ENCODE data around the gene PHF19. TPM values are rescaled to one million over a fixed set of nuclear protein-coding genes. Genes with fewer than 3 reads are reported as not detected.

Gene PHF19
- total RNA-seq, 1 experiment from 2014 or later: 76.3 TPM

- intact Hi-C loops (cut with micrococcal nuclease; ENCODE audit: unreplicated experiment): no loop called here
- Mint-ChIP-seq H3K4me3 (ENCODE audit: unreplicated experiment) (no peak overlapping the region), H3K36me3 (ENCODE audit: insufficient read depth, unreplicated experiment) (no peaks in the 10 kb centered on the region), H3K4me1 (ENCODE audit: low read depth, unreplicated experiment) (peaks cover 8% of the 10 kb centered on the region), H3K27ac (ENCODE audit: unreplicated experiment) (no peak overlapping the region), H3K9me3 (ENCODE audit: unreplicated experiment) (no peaks in the 10 kb centered on the region), H3K27me3 (ENCODE audit: insufficient read depth, unreplicated experiment) (no peaks in the 10 kb centered on the region)
- H3K4me1 ChIP-seq: no peaks in the 10 kb centered on the region
- POLR2A ChIA-PET: no interaction called here
- H3K4me3 ChIP-seq (ENCODE audit: low read depth, low read length): no peak overlapping the region
- no peak for DNase-seq
- no peaks in the 10 kb centered on the region for H3K27me3 ChIP-seq (replicated peaks; ENCODE audit: control insufficient read depth, insufficient read depth, low read length)
- no TSS peak for BruUV-seq (replicated peaks)
- no peaks in the 10 kb centered on the region for H3K9me3 ChIP-seq
- TF ChIP-seq CTCF (IDR thresholded peaks at IDR 0.05; ENCODE audit: insufficient read depth in 1 of 2, low read depth in 1 of 2, low read length in 1 of 2, severe bottlenecking in 1 of 2, unreplicated experiment in 1 of 2): no peak
- no peaks in the 10 kb centered on the region for H3K36me3 ChIP-seq (ENCODE audit: control insufficient read depth, insufficient read depth, low read length)
- CTCF ChIA-PET: no interaction called here
Observed at GRCh38 chr9:120893611-120894307, 16.8 kb upstream of the PHF19 start.

DNA sequence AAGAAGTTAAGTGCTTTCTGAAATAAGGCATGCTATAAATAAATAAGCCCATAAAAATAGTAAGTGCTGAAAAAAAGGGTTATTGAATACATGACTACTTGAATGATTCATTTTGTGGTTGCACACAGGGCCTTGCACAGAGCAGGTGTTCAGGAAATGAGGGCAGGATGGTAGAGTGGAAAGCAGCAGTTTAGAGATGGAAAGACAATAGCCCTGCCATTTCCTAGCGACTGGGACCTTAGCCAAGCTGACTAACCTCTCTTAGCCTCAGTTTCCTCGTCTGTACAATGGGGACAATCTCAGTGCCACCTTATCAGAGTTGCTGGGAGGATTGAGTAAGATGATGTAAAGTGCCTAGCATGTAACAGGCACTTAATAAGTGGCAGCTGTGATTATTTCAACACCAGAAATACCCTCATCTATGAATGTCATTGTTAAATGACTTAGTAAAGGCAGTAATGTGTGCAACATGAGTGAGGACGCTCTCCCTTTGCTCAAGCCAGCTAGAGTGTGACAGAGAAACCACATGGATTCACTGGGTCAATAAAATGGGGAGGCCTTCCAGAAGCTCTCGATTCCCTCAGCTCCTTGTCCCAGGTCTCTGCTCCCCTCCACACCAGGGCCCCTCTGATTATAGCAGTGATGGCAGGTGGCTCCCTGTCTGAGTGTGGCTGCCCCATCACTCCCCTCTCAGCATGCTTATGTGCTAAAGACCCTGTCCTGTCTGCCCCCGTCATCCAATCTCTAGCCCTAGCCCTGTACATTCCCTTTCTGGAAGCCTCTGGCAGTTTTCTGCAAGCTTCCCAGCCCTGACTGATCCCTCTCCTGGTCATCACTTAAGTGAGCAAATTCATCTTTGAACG lies 16.0 kb upstream of the PHF19 start:
- DNase-seq: no peak
- Histone ChIP-seq H3K4me3 (ENCODE audit: low read depth, low read length) (no peak overlapping the region), H3K4me1 (no peaks in the 10 kb centered on the region), H3K9me3 (no peaks in the 10 kb centered on the region), H3K27me3 (replicated peaks; ENCODE audit: control insufficient read depth, insufficient read depth, low read length) (no peaks in the 10 kb centered on the region), H3K36me3 (ENCODE audit: control insufficient read depth, insufficient read depth, low read length) (no peaks in the 10 kb centered on the region)
- intact Hi-C loops (cut with micrococcal nuclease; ENCODE audit: unreplicated experiment): no loop called here
- CTCF ChIA-PET: no interaction called here
- no peak for TF ChIP-seq CTCF (IDR thresholded peaks at IDR 0.05; ENCODE audit: insufficient read depth in 1 of 2, low read depth in 1 of 2, low read length in 1 of 2, severe bottlenecking in 1 of 2, unreplicated experiment in 1 of 2)
- BruUV-seq (replicated peaks): no TSS peak
- Mint-ChIP-seq H3K9me3 (ENCODE audit: unreplicated experiment) (no peaks in the 10 kb centered on the region), H3K4me3 (ENCODE audit: unreplicated experiment) (no peak overlapping the region), H3K36me3 (ENCODE audit: insufficient read depth, unreplicated experiment) (no peaks in the 10 kb centered on the region), H3K4me1 (ENCODE audit: low read depth, unreplicated experiment) (peaks cover 8% of the 10 kb centered on the region), H3K27ac (ENCODE audit: unreplicated experiment) (no peak overlapping the region), H3K27me3 (ENCODE audit: insufficient read depth, unreplicated experiment) (no peaks in the 10 kb centered on the region)
- POLR2A ChIA-PET: no interaction called here

DNA sequence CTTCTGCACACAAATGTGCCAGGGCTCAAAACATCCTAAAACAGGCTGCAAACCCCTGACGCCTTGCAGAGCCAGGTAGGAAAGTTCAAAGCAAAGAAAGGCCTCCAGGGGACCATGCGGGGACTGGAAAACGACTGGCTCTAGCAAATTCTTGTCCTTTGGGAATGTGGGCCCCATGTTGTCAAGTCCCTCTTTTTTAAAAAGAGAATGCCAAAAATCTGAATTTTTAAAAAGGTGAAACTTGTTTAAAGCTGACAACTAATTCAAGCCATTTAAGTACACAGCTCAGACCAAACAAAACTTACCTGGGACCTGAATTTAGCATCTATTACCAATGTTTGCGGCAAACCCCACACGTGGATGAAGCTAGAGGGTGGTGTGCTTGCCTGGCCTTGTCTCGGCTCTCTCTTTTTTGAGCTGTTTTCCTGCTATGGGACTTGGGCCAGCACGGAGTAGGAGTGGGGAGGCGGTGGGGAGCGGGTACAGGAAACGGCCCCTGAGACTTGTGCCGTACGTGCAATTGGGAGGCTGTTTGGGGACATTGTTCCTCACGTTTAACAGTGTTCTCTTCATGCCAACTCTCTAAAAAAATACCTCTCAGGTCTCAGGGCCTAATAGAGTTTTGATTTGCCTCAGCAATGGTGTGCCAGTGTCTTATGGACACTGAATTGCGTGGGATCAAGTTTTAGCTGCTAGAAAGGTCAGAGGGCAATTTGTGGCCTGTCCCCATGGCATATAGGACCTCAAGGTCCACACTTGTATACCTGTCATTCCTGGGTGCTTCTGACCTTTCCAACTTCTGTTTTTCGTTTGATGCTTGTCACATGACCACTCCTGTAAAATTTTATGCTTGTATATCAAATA lies 15.1 kb upstream of the PHF19 start:
- CTCF ChIA-PET: no interaction called here
- TF ChIP-seq CTCF (IDR thresholded peaks at IDR 0.05; ENCODE audit: insufficient read depth in 1 of 2, low read depth in 1 of 2, low read length in 1 of 2, severe bottlenecking in 1 of 2, unreplicated experiment in 1 of 2): no peak

More for the DNA sequence above, 15.1 kb upstream of the PHF19 start:
- Histone ChIP-seq H3K27me3 (replicated peaks; ENCODE audit: control insufficient read depth, insufficient read depth, low read length) (no peaks in the 10 kb centered on the region), H3K36me3 (ENCODE audit: control insufficient read depth, insufficient read depth, low read length) (no peaks in the 10 kb centered on the region), H3K4me1 (no peaks in the 10 kb centered on the region), H3K9me3 (no peaks in the 10 kb centered on the region), H3K4me3 (ENCODE audit: low read depth, low read length) (no peak overlapping the region)
- Mint-ChIP-seq H3K36me3 (ENCODE audit: insufficient read depth, unreplicated experiment) (no peaks in the 10 kb centered on the region), H3K4me3 (ENCODE audit: unreplicated experiment) (no peak overlapping the region), H3K4me1 (ENCODE audit: low read depth, unreplicated experiment) (peaks cover 8% of the 10 kb centered on the region), H3K9me3 (ENCODE audit: unreplicated experiment) (no peaks in the 10 kb centered on the region), H3K27me3 (ENCODE audit: insufficient read depth, unreplicated experiment) (no peaks in the 10 kb centered on the region), H3K27ac (ENCODE audit: unreplicated experiment) (no peak overlapping the region)
- intact Hi-C loops (cut with micrococcal nuclease; ENCODE audit: unreplicated experiment): no loop called here
- POLR2A ChIA-PET: no interaction called here
- DNase-seq: no peak
- no TSS peak for BruUV-seq (replicated peaks)

Measured in Caco-2 (cell line).